ENCODE measurements around the gene STIMATE.

STIMATE gene

GRCh38 chr3:52790337-52790736 lies 107.0 kb downstream of the STIMATE start:
- no peak for DNase-seq (ENCODE audit: low spot score)

GRCh38 chr3:52789746-52790040 lies 107.7 kb downstream of the STIMATE start:
- no peak for DNase-seq (ENCODE audit: low spot score)

- no peak for DNase-seq (ENCODE audit: low spot score)
These were observed 108.2 kb downstream of the STIMATE start for GRCh38 chr3:52788890-52789745.

GRCh38 chr3:52787672-52788625 lies 109.4 kb downstream of the STIMATE start:
- no peak for DNase-seq (ENCODE audit: low spot score)

- no peak for DNase-seq (ENCODE audit: low spot score)
These were observed 110.1 kb downstream of the STIMATE start for GRCh38 chr3:52787246-52787645.
